HUES6 (cell line): ENCODE measurements around the gene P2RY6.

Experiments used
- H3K27ac ChIP-seq: 2 replicates; pipeline ENCODE4 v1.7.0; 2013; ENCODE audit warnings: low read depth, mild to moderate bottlenecking, low read length, inconsistent platforms
- H3K27me3 ChIP-seq: 2 replicates; pipeline ENCODE4 v1.6.1; 2013; ENCODE audit warnings: low read length; ENCODE audit not compliant: control insufficient read depth, insufficient read depth
- H3K36me3 ChIP-seq: 2 replicates; pipeline ENCODE4 v1.6.1; 2013; ENCODE audit warnings: low read length; ENCODE audit not compliant: control insufficient read depth, insufficient read depth
- H3K4me1 ChIP-seq: 2 replicates; pipeline ENCODE4 v1.6.1; 2013; ENCODE audit warnings: low read length; ENCODE audit not compliant: control insufficient read depth, insufficient read depth
- H3K4me3 ChIP-seq: 2 replicates; pipeline ENCODE4 v1.5.1; 2013; ENCODE audit warnings: low read depth, low read length
- H3K9ac ChIP-seq: one replicate; pipeline ENCODE4 v1.6.1; 2013; ENCODE audit warnings: mild to moderate bottlenecking, low read length
- H3K9me3 ChIP-seq: 2 replicates; pipeline ENCODE4 v1.6.1; 2013; ENCODE audit warnings: low read depth, low read length; ENCODE audit not compliant: control insufficient read depth, insufficient read depth

P2RY6 gene

GRCh38 chr11:73292525-73292894, 20.4 kb downstream of the P2RY6 start:
- no peak overlapping the region for H3K9ac ChIP-seq
- no peak overlapping the region for H3K27ac ChIP-seq
- H3K4me1 ChIP-seq, result peaks cover 10% of the 10 kb centered on the region
- H3K36me3 ChIP-seq, result no peaks in the 10 kb centered on the region
- no peaks in the 10 kb centered on the region for H3K9me3 ChIP-seq
- H3K4me3 ChIP-seq, result no peak overlapping the region
- H3K27me3 ChIP-seq, result peaks cover 24% of the 10 kb centered on the region

DNA sequence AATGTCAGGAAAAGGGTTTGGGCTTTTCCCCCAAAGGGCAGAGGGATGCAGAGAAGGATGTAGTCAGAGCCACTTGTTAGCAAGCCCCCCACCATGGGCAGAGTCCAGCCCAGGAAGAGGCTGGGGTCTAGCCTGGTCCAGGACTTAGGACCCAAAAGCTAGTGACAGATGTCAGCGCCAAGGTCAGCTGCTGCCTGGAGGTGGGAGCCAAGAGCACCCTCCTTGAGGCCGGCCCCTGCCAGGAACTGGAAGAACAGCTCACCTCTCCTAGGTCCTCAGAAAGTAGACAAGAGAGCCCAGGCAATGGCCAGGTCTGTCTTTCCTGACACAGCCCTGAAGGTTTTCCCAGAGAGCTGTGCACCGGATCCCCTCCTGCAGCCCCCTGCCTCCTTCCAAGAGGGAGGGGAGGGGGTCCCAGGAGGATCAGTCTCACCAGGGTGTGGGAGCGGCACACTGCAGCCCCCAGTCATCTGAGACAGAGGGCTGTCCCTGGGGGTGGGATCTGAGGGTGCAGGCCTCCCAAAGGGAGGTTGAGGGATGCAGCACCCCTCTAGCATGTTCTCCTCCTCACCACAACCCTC, 21.3 kb downstream of the P2RY6 start:
- no peaks in the 10 kb centered on the region for H3K36me3 ChIP-seq
- peaks cover 24% of the 10 kb centered on the region for H3K27me3 ChIP-seq
- no peak overlapping the region for H3K4me3 ChIP-seq
- no peak overlapping the region for H3K9ac ChIP-seq
- H3K27ac ChIP-seq, result no peak overlapping the region
- H3K4me1 ChIP-seq, result peaks cover 10% of the 10 kb centered on the region
- no peaks in the 10 kb centered on the region for H3K9me3 ChIP-seq

DNA sequence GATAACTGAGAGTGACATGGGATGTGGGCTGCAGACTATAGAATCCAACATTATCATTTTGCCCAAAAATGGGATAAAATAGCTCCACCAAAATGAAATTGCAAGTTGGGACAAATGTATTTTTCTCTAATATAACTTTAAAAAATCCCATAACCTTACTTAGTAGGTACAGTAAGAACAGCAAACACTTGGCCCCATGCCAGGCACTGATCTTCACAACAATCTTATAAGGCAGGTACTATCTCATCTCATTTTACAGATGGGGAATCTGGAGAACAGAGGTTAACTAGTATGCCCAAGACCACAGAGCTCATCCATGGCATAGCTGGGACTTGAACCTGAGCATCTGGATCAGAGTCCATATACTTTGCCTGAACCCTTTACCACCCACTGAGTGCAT, 22.5 kb downstream of the P2RY6 start:
- Histone ChIP-seq H3K9ac (no peak overlapping the region), H3K4me3 (no peak overlapping the region), H3K27me3 (peaks cover 24% of the 10 kb centered on the region), H3K36me3 (no peaks in the 10 kb centered on the region), H3K9me3 (no peaks in the 10 kb centered on the region), H3K27ac (no peak overlapping the region), H3K4me1 (peaks cover 3% of the 10 kb centered on the region; the same call in 1 of the 2 replicates)

DNA sequence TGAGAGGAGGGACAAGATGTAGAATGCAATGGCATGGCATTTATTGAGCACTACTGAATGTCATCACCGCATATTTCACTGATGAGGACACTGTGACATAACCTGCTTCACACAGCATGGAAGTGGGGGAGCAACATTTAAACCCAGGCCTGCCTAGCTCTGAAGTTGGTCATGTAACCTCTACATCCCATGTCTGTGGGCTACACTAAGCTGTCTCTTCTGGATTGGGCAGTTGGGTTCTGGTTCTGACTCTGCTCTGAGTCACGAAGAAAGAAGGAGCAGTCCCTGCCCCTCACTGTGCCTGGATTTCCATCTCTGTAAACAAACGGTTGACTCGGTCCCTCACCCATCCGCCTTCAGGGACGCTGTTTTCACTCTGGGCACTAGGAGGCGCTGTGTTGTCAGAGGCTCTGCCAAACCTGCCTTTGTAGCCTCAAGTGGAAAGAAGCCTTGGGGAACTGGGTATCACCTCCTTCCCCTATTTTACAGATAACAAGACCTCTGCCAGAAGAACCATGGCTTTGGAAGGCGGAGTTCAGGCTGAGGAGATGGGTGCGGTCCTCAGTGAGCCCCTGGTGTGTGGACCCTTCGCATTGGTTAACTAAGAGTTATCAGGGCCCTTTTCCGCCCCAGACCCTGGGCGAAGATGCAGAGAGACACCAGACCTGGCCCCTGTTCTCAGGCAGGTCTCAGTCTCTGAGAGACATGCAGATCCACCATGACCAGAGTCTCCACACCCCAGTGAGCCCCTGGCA, 23.3 kb downstream of the P2RY6 start:
- no peak overlapping the region for H3K27ac ChIP-seq
- no peaks in the 10 kb centered on the region for H3K36me3 ChIP-seq
- peaks cover 5% of the 10 kb centered on the region; the same call in 1 of the 2 replicates for H3K4me1 ChIP-seq
- no peak overlapping the region for H3K9ac ChIP-seq
- H3K27me3 ChIP-seq, result peaks cover 24% of the 10 kb centered on the region
- H3K4me3 ChIP-seq, result no peak overlapping the region
- no peaks in the 10 kb centered on the region for H3K9me3 ChIP-seq

DNA sequence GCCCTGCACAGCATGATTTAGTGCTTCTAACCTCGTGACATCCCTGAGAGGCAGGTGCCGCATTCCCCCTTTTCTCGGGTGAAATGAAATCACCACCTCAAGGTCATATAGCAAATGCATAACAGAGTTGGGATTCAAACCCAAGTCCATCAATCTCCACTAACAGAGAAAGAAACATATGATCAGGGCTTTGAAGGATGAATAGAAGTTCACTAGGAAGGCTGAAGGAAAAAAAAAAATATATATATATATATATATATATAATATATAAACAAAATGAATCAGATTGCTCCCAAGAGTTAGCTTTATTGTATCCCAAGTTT, 23.8 kb downstream of the P2RY6 start:
- no peak overlapping the region for H3K27ac ChIP-seq
- H3K36me3 ChIP-seq, result no peaks in the 10 kb centered on the region
- no peak overlapping the region for H3K4me3 ChIP-seq
- no peaks in the 10 kb centered on the region for H3K9me3 ChIP-seq
- H3K4me1 ChIP-seq, result peaks cover 7% of the 10 kb centered on the region; the same call in 1 of the 2 replicates
- no peak overlapping the region for H3K9ac ChIP-seq
- H3K27me3 ChIP-seq, result peaks cover 24% of the 10 kb centered on the region

- H3K27me3 ChIP-seq, result peaks cover 24% of the 10 kb centered on the region
- peaks cover 7% of the 10 kb centered on the region; the same call in 1 of the 2 replicates for H3K4me1 ChIP-seq
- no peak overlapping the region for H3K27ac ChIP-seq
- H3K4me3 ChIP-seq, result no peak overlapping the region
- H3K36me3 ChIP-seq, result no peaks in the 10 kb centered on the region
- no peaks in the 10 kb centered on the region for H3K9me3 ChIP-seq
- H3K9ac ChIP-seq, result no peak overlapping the region
These were observed 24.5 kb downstream of the P2RY6 start for GRCh38 chr11:73296501-73297230.

GRCh38 chr11:73297231-73297590, 25.1 kb downstream of the P2RY6 start:
- Histone ChIP-seq H3K4me3 (no peak overlapping the region), H3K27ac (no peak overlapping the region), H3K9me3 (no peaks in the 10 kb centered on the region), H3K4me1 (peaks cover 7% of the 10 kb centered on the region; the same call in 1 of the 2 replicates), H3K27me3 (peaks cover 18% of the 10 kb centered on the region), H3K9ac (no peak overlapping the region), H3K36me3 (no peaks in the 10 kb centered on the region)

DNA sequence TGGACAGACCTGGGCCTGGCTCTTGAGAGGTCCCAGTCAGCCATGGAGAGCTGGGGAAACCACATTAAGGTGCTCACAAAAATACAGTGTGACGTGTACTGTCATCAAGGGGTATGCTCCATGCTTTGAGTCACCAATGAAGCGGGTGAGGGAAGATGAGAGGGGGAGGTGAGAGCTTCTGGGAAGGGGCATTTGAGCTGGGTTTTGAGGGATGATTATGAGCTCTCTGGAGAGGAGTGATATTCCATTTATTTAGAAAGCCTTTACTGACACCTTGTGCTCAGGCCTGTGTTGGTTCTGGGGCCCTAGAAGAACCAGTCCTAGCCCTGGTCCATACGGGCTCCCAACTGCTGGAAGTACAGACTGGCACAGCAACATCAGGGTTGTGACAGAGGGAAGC, 25.6 kb downstream of the P2RY6 start:
- Histone ChIP-seq H3K9me3 (no peaks in the 10 kb centered on the region), H3K4me1 (peaks cover 7% of the 10 kb centered on the region; the same call in 1 of the 2 replicates), H3K36me3 (no peaks in the 10 kb centered on the region), H3K27me3 (peaks cover 18% of the 10 kb centered on the region), H3K4me3 (no peak overlapping the region), H3K9ac (no peak overlapping the region), H3K27ac (no peak overlapping the region)

DNA sequence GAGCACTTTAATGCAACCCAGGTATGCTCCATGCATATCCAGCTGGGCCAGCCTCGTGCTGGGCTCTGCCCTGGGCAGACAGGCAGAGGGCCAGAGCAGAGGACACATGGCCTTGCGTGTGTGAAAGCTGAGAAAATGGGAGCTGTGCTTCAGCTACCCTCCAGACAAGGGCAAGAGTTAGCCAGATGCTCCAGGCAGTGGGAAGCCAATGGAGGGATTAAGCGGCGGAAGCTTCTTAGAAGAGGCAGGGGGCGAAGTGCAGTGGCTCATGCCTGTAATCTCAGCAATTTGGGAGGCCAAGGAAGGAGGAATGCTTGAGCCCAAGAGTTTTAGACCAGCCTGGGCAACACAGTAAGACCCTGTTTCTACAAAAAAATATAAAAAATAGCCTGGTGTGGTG, 26.1 kb downstream of the P2RY6 start:
- peaks cover 7% of the 10 kb centered on the region; the same call in 1 of the 2 replicates for H3K4me1 ChIP-seq
- H3K4me3 ChIP-seq, result no peak overlapping the region
- no peaks in the 10 kb centered on the region for H3K36me3 ChIP-seq
- H3K9me3 ChIP-seq, result no peaks in the 10 kb centered on the region
- H3K27ac ChIP-seq, result no peak overlapping the region
- H3K27me3 ChIP-seq, result peaks cover 14% of the 10 kb centered on the region
- no peak overlapping the region for H3K9ac ChIP-seq

GRCh38 chr11:73299751-73300150, 27.6 kb downstream of the P2RY6 start:
- Histone ChIP-seq H3K9ac (no peak overlapping the region), H3K27me3 (peaks cover 2% of the 10 kb centered on the region; the same call in 1 of the 2 replicates), H3K9me3 (no peaks in the 10 kb centered on the region), H3K36me3 (no peaks in the 10 kb centered on the region), H3K4me1 (peaks cover 7% of the 10 kb centered on the region; the same call in 1 of the 2 replicates), H3K27ac (no peak overlapping the region), H3K4me3 (no peak overlapping the region)
